Neural cell (in vitro differentiated cells): ENCODE data around the gene SLC5A2. TPM values are rescaled to one million over a fixed set of nuclear protein-coding genes. Genes with fewer than 3 reads are reported as not detected.

Experiments
- H2AFZ ChIP-seq: fragments of 200-600, 300-800 bp; sonication (generic), shearing (Covaris generic); 2 replicates; pipeline ENCODE4 v1.6.0; 2014; ENCODE audit warnings: low read depth, mild to moderate bottlenecking, antibody characterized with exemption, low read length, moderate library complexity
- H3F3A ChIP-seq: fragments of 200-600 bp; shearing (Covaris generic); 2 replicates; pipeline ENCODE4 v1.6.1; 2016; ENCODE audit warnings: mild to moderate bottlenecking, moderate library complexity, mixed read lengths, antibody characterized with exemption, low read length; ENCODE audit not compliant: insufficient read depth, poor library complexity, severe bottlenecking
- H3K27ac ChIP-seq: fragments of 200-600, 300-800 bp; sonication (generic), shearing (Covaris generic); 2 replicates; pipeline ENCODE4 v1.5.1; 2014; ENCODE audit warnings: mild to moderate bottlenecking, low read length, moderate library complexity
- H3K27me3 ChIP-seq: fragments of 300-800, 200-600 bp; sonication (generic), shearing (Covaris generic); 2 replicates; pipeline ENCODE4 v1.6.0; 2014; ENCODE audit warnings: mild to moderate bottlenecking, low read depth, low read length, moderate library complexity; ENCODE audit not compliant: insufficient read depth
- H3K36me3 ChIP-seq: fragments of 300-800, 200-600 bp; sonication (generic), shearing (Covaris generic); 2 replicates; pipeline ENCODE4 v1.5.1; 2014; ENCODE audit warnings: mild to moderate bottlenecking, antibody characterized with exemption, low read length, moderate library complexity; ENCODE audit not compliant: insufficient read depth
- H3K4me2 ChIP-seq: fragments of 300-800, 200-600 bp; sonication (generic), shearing (Covaris generic); 2 replicates; pipeline ENCODE4 v1.6.0; 2014; ENCODE audit warnings: mild to moderate bottlenecking, low read length
- H3K4me3 ChIP-seq: fragments of 300-800, 200-600 bp; sonication (generic), shearing (Covaris generic); 2 replicates; pipeline ENCODE4 v1.5.1; 2014; ENCODE audit warnings: mild to moderate bottlenecking, low read length, moderate library complexity
- H3K79me2 ChIP-seq: fragments of 200-600 bp; shearing (Covaris generic); replicated peaks from 2 replicates; pipeline ENCODE4 v1.6.0; 2014; ENCODE audit warnings: mild to moderate bottlenecking, low read length, moderate library complexity; ENCODE audit not compliant: insufficient read depth
- H3K9ac ChIP-seq: fragments of 300-800, 200-600 bp; sonication (generic), shearing (Covaris generic); 2 replicates; pipeline ENCODE4 v1.6.1; 2016; ENCODE audit warnings: mild to moderate bottlenecking, low read length, mixed read lengths
- H3K9me2 ChIP-seq: fragments of 200-600 bp; shearing (Covaris generic); 2 replicates; pipeline ENCODE4 v1.6.1; 2016; ENCODE audit warnings: mild to moderate bottlenecking, low read length, mixed read lengths; ENCODE audit not compliant: insufficient read depth
- H3K9me3 ChIP-seq: fragments of 200-600, 300-800 bp; sonication (generic), shearing (Covaris generic); 2 replicates; pipeline ENCODE4 v1.6.1; 2016; ENCODE audit warnings: mild to moderate bottlenecking, mixed run types, low read length, moderate library complexity, mixed read lengths
- H4K20me1 ChIP-seq: fragments of 200-600 bp; shearing (Covaris generic); 2 replicates; pipeline ENCODE4 v1.6.1; 2016; ENCODE audit warnings: mild to moderate bottlenecking, mixed run types; ENCODE audit not compliant: insufficient read depth
- CTCF ChIP-seq: fragments of 450-650 bp; IDR thresholded peaks from 2 replicates; pipeline ENCODE4 v1.5.1; 2014; ENCODE audit warnings: antibody characterized with exemption, mild to moderate bottlenecking, moderate library complexity; ENCODE audit not compliant: poor library complexity, severe bottlenecking
- EP300 ChIP-seq: fragments of 450-650 bp; conservative IDR thresholded peaks from 2 replicates; pipeline ENCODE4 v1.6.1; 2014; ENCODE audit warnings: antibody characterized with exemption, mild to moderate bottlenecking, moderate library complexity; ENCODE audit not compliant: poor library complexity, severe bottlenecking
- EZH2 ChIP-seq: fragments of 200-600, 300-800 bp; shearing (Covaris generic), sonication (generic); IDR thresholded peaks from 2 replicates; pipeline ENCODE4 v1.6.1; 2014; ENCODE audit warnings: antibody characterized with exemption, low read length, borderline replicate concordance, mild to moderate bottlenecking; ENCODE audit not compliant: insufficient read depth, poor library complexity, severe bottlenecking
- MXI1 ChIP-seq: fragments of 450-650 bp; conservative IDR thresholded peaks from 2 replicates; pipeline ENCODE4 v1.6.1; 2014; ENCODE audit warnings: antibody characterized with exemption, mild to moderate bottlenecking; ENCODE audit not compliant: poor library complexity, severe bottlenecking
- POLR2AphosphoS5 ChIP-seq: IDR thresholded peaks from 2 replicates; pipeline ENCODE4 v1.6.1; 2012
- RAD21 ChIP-seq: fragments of 450-650 bp; conservative IDR thresholded peaks from 2 replicates; pipeline ENCODE4 v1.6.1; 2014; ENCODE audit warnings: antibody characterized with exemption, mild to moderate bottlenecking, moderate library complexity
- SMC3 ChIP-seq: fragments of 450-650 bp; conservative IDR thresholded peaks from 2 replicates; pipeline ENCODE4 v1.6.1; 2014; ENCODE audit warnings: antibody characterized with exemption, mild to moderate bottlenecking, moderate library complexity; ENCODE audit not compliant: poor library complexity
- TAF1 ChIP-seq: IDR thresholded peaks from 2 replicates; pipeline ENCODE4 v1.6.1; 2012; ENCODE audit warnings: low read depth
- polyA plus RNA-seq: library from polyadenylated mRNA; depleted of rRNA; stranded (reverse); fragments of >200 nt; gene quantifications from 2 replicates; pipeline ENCODE4 v1.2.3, GENCODE V29; 2014
- TF ChIP-seq, protein P1 (sequence below): IDR thresholded peaks from 2 replicates; pipeline ENCODE4 v1.6.1; 2012; ENCODE audit warnings: borderline replicate concordance

The SLC5A2 gene
- polyA plus RNA-seq, 1 donor from 2014 or later: not detected

- H3K4me3 ChIP-seq: no peak overlapping the region
- H3F3A ChIP-seq: no peaks in the 10 kb centered on the region
- no peak overlapping the region for H3K4me2 ChIP-seq
- no peaks in the 10 kb centered on the region for H3K27me3 ChIP-seq
- no peaks in the 10 kb centered on the region for H3K9me3 ChIP-seq
- H3K9me2 ChIP-seq: no peaks in the 10 kb centered on the region
- no peak overlapping the region for H2AFZ ChIP-seq
- no peaks in the 10 kb centered on the region for H3K36me3 ChIP-seq
- no peak overlapping the region for H3K27ac ChIP-seq
- H3K79me2 ChIP-seq: peaks cover 6% of the 10 kb centered on the region
- TF ChIP-seq POLR2AphosphoS5 (no peak), EZH2 (no peak), TAF1 (no peak), CTCF (no peak), SMC3 (no peak), MXI1 (no peak), RAD21 (no peak), EP300 (no peak)
- TF ChIP-seq, protein P1, sequence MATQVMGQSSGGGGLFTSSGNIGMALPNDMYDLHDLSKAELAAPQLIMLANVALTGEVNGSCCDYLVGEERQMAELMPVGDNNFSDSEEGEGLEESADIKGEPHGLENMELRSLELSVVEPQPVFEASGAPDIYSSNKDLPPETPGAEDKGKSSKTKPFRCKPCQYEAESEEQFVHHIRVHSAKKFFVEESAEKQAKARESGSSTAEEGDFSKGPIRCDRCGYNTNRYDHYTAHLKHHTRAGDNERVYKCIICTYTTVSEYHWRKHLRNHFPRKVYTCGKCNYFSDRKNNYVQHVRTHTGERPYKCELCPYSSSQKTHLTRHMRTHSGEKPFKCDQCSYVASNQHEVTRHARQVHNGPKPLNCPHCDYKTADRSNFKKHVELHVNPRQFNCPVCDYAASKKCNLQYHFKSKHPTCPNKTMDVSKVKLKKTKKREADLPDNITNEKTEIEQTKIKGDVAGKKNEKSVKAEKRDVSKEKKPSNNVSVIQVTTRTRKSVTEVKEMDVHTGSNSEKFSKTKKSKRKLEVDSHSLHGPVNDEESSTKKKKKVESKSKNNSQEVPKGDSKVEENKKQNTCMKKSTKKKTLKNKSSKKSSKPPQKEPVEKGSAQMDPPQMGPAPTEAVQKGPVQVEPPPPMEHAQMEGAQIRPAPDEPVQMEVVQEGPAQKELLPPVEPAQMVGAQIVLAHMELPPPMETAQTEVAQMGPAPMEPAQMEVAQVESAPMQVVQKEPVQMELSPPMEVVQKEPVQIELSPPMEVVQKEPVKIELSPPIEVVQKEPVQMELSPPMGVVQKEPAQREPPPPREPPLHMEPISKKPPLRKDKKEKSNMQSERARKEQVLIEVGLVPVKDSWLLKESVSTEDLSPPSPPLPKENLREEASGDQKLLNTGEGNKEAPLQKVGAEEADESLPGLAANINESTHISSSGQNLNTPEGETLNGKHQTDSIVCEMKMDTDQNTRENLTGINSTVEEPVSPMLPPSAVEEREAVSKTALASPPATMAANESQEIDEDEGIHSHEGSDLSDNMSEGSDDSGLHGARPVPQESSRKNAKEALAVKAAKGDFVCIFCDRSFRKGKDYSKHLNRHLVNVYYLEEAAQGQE: no peak
- H4K20me1 ChIP-seq: no peaks in the 10 kb centered on the region
- H3K9ac ChIP-seq: no peak overlapping the region
Measured at GRCh38 chr16:31513884-31514283, 31.0 kb downstream of the SLC5A2 start.

- H3K79me2 ChIP-seq: no peaks in the 10 kb centered on the region
- no peaks in the 10 kb centered on the region for H3K9me3 ChIP-seq
- H2AFZ ChIP-seq: no peak overlapping the region
- no peak overlapping the region for H3K4me3 ChIP-seq
- no peaks in the 10 kb centered on the region for H3F3A ChIP-seq
- no peak for TF ChIP-seq TAF1
- H3K27me3 ChIP-seq: no peaks in the 10 kb centered on the region
- no peaks in the 10 kb centered on the region for H3K9me2 ChIP-seq
- H3K27ac ChIP-seq: no peak overlapping the region
- H3K9ac ChIP-seq: no peak overlapping the region
- H3K4me2 ChIP-seq: no peak overlapping the region
- no peaks in the 10 kb centered on the region for H3K36me3 ChIP-seq
- no peaks in the 10 kb centered on the region for H4K20me1 ChIP-seq
Measured at GRCh38 chr16:31517800-31518402, 35.0 kb downstream of the SLC5A2 start.
